H9 (cell line): ENCODE data around the gene SUGT1. TPM values are rescaled to one million over a fixed set of nuclear protein-coding genes. Genes with fewer than 3 reads are reported as not detected.

Source experiments
- DNase-seq: peaks from one replicate; pipeline ENCODE4 v3.0.0-alpha.2; 2017
- H2AFZ ChIP-seq: one replicate; pipeline ENCODE4 v1.6.1; 2013; ENCODE audit warnings: mild to moderate bottlenecking, low read length, control low read depth, moderate library complexity
- H2AK5ac ChIP-seq: 2 replicates; pipeline ENCODE4 v1.6.1; 2013; ENCODE audit warnings: low read length, control low read depth, mixed read lengths; ENCODE audit not compliant: insufficient read length
- H2BK120ac ChIP-seq: one replicate; pipeline ENCODE4 v1.6.1; 2013; ENCODE audit warnings: low read depth, mild to moderate bottlenecking, low read length, control low read depth, inconsistent platforms; ENCODE audit not compliant: poor library complexity, severe bottlenecking
- H2BK12ac ChIP-seq: 2 replicates; pipeline ENCODE4 v1.6.1; 2013; ENCODE audit warnings: low read length, control low read depth, mixed read lengths, low read depth; ENCODE audit not compliant: insufficient read length
- H2BK15ac ChIP-seq: 2 replicates; pipeline ENCODE4 v1.6.1; 2013; ENCODE audit warnings: low read depth, low read length, control low read depth
- H2BK20ac ChIP-seq: one replicate; pipeline ENCODE4 v1.6.1; 2013; ENCODE audit warnings: low read depth, mild to moderate bottlenecking, low read length, control low read depth, inconsistent platforms; ENCODE audit not compliant: poor library complexity, severe bottlenecking
- H2BK5ac ChIP-seq: 2 replicates; pipeline ENCODE4 v1.6.1; 2013; ENCODE audit warnings: low read length, control low read depth, mixed read lengths; ENCODE audit not compliant: insufficient read length
- H3K14ac ChIP-seq: 2 replicates; pipeline ENCODE4 v1.6.1; 2013; ENCODE audit warnings: low read length, control low read depth; ENCODE audit not compliant: insufficient read depth
- H3K18ac ChIP-seq: 2 replicates; pipeline ENCODE4 v1.6.1; 2013; ENCODE audit warnings: low read depth, mild to moderate bottlenecking, mixed read lengths, low read length, control low read depth; ENCODE audit not compliant: insufficient read length
- H3K23ac ChIP-seq: 2 replicates; pipeline ENCODE4 v1.6.1; 2013; ENCODE audit warnings: low read length, control low read depth, mixed read lengths, low read depth; ENCODE audit not compliant: insufficient read length
- H3K23me2 ChIP-seq: 2 replicates; pipeline ENCODE4 v1.6.1; 2013; ENCODE audit warnings: low read depth, mild to moderate bottlenecking, mixed read lengths, low read length, control low read depth; ENCODE audit not compliant: insufficient read length, poor library complexity, severe bottlenecking
- H3K27ac ChIP-seq: 2 replicates; pipeline ENCODE4 v1.5.1; 2013; ENCODE audit warnings: low read length, control low read depth, mixed read lengths, low read depth; ENCODE audit not compliant: insufficient read length
- H3K27me3 ChIP-seq: 2 replicates; pipeline ENCODE4 v1.6.1; 2013; ENCODE audit warnings: low read length, control low read depth, inconsistent platforms; ENCODE audit not compliant: insufficient read depth
- H3K4ac ChIP-seq: 2 replicates; pipeline ENCODE4 v1.6.1; 2013; ENCODE audit warnings: low read depth, mild to moderate bottlenecking, control low read depth, inconsistent platforms, low read length, moderate library complexity
- H3K4me1 ChIP-seq: 2 replicates; pipeline ENCODE4 v1.6.1; 2013; ENCODE audit warnings: low read length, control low read depth, inconsistent platforms; ENCODE audit not compliant: insufficient read depth
- H3K4me2 ChIP-seq: 2 replicates; pipeline ENCODE4 v1.6.1; 2013; ENCODE audit warnings: low read length, control low read depth, mixed read lengths; ENCODE audit not compliant: insufficient read length, insufficient read depth
- H3K56ac ChIP-seq: 2 replicates; pipeline ENCODE4 v1.6.1; 2013; ENCODE audit warnings: low read depth, mild to moderate bottlenecking, mixed read lengths, low read length, control low read depth; ENCODE audit not compliant: insufficient read length
- H3K79me1 ChIP-seq: 2 replicates; pipeline ENCODE4 v1.6.1; 2013; ENCODE audit warnings: low read depth, mild to moderate bottlenecking, moderate library complexity, low read length, control low read depth, inconsistent platforms; ENCODE audit not compliant: insufficient read depth, poor library complexity, severe bottlenecking
- H3K79me2 ChIP-seq: 2 replicates; pipeline ENCODE4 v1.6.1; 2013; ENCODE audit warnings: low read length, control low read depth, inconsistent platforms; ENCODE audit not compliant: insufficient read depth
- H3K9ac ChIP-seq: 2 replicates; pipeline ENCODE4 v1.6.1; 2013; ENCODE audit warnings: low read length, control low read depth, mixed read lengths; ENCODE audit not compliant: insufficient read length; ENCODE audit errors: extremely low read depth
- H3K9me3 ChIP-seq: one replicate; pipeline ENCODE4 v1.6.1; 2013; ENCODE audit warnings: low read depth, low read length, inconsistent platforms; ENCODE audit not compliant: control insufficient read depth
- H3T11ph ChIP-seq: one replicate; pipeline ENCODE4 v1.6.1; 2013; ENCODE audit warnings: mild to moderate bottlenecking, low read length, control low read depth, inconsistent platforms
- H4K20me1 ChIP-seq: one replicate; pipeline ENCODE4 v1.6.1; 2013; ENCODE audit not compliant: control insufficient read depth, insufficient read length, insufficient read depth
- H4K5ac ChIP-seq: 2 replicates; pipeline ENCODE4 v1.6.1; 2013; ENCODE audit warnings: low read depth, mild to moderate bottlenecking, mixed read lengths, low read length, control low read depth; ENCODE audit not compliant: insufficient read length
- H4K8ac ChIP-seq: replicated peaks from 2 replicates; pipeline ENCODE4 v1.6.1; 2013; ENCODE audit warnings: low read length, control low read depth, mixed read lengths, low read depth; ENCODE audit not compliant: insufficient read length
- H4K91ac ChIP-seq: 2 replicates; pipeline ENCODE4 v1.6.1; 2013; ENCODE audit warnings: low read depth, mild to moderate bottlenecking, moderate library complexity, mixed read lengths, low read length, control low read depth; ENCODE audit not compliant: insufficient read length
- H3K27ac Mint-ChIP-seq, 3 experiments: 2 replicates in 2 of 3; 3 replicates in 1 of 3; pipeline ENCODE4 v1.8.0; 2020 to 2021; ENCODE audit warnings: mixed read lengths in 3 of 3, mild to moderate bottlenecking in 1 of 3, moderate library complexity in 1 of 3
- H3K27me3 Mint-ChIP-seq: 2 replicates; pipeline ENCODE4 v1.8.0; 2021; ENCODE audit warnings: low read depth, mild to moderate bottlenecking, moderate library complexity, mixed read lengths
- H3K36me3 Mint-ChIP-seq, 3 experiments: 2 replicates in 2 of 3; 3 replicates in 1 of 3; pipeline ENCODE4 v1.8.0; 2020 to 2021; ENCODE audit warnings: low read depth in 3 of 3, mixed read lengths in 3 of 3; ENCODE audit not compliant: insufficient read depth in 1 of 3
- H3K4me1 Mint-ChIP-seq, 2 experiments: 2 replicates each; pipeline ENCODE4 v1.8.0; 2020; ENCODE audit warnings: mixed read lengths in 2 of 2
- H3K4me3 Mint-ChIP-seq, 2 experiments: 2 replicates in 1 of 2; 3 replicates in 1 of 2; pipeline ENCODE4 v1.8.0; 2020 to 2021; ENCODE audit warnings: mild to moderate bottlenecking in 2 of 2, mixed read lengths in 2 of 2, moderate library complexity in 1 of 2
- H3K9me3 Mint-ChIP-seq, 2 experiments: 2 replicates in 1 of 2; 3 replicates in 1 of 2; pipeline ENCODE4 v1.8.0; 2020; ENCODE audit warnings: mild to moderate bottlenecking in 2 of 2, mixed read lengths in 2 of 2, moderate library complexity in 1 of 2
- WGBS: extraction: QIAGEN DNeasy Blood & Tissue Kit; methylation state at CpG from one replicate; pipeline ENCODE4 v1.1.7; 2013; ENCODE audit warnings: missing lambda C conversion rate, low lambda C conversion rate, mixed read lengths; ENCODE audit not compliant: insufficient read length; ENCODE audit errors: extremely low coverage; 5-methylcytosine and 5-hydroxymethylcytosine counted together
- total RNA-seq: library from RNA; stranded (reverse); gene quantifications from 2 replicates; pipeline ENCODE4 v1.2.1, GENCODE V29; 2021
- TF ChIP-seq, protein P1 (sequence below): fragments of 200-600 bp; sonication (generic); conservative IDR thresholded peaks from 3 replicates; pipeline ENCODE4 v1.8.0; 2021; ENCODE audit warnings: antibody characterized with exemption, mild to moderate bottlenecking

The SUGT1 gene
- total RNA-seq, 1 experiment from 2014 or later: 99.6 TPM

DNA sequence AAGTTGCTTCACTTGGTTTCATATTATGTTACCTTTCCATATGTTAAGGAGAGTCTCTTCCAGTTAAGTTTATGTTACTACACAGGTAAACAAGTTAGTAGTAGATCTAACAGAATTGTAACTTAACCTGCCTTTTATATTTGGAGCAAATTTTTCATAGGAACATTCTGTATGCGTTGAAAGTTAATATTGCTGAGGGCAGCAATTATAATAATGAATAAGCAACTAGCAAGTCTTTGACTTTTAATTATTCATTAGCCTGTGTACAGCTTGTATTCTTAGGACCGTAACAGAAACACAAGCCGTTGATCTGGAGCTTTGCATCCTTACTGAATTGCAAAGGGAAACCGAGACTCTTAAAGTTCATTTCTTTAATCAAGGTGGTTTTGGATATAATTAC lies 11.6 kb downstream of the SUGT1 start:
- no CpG with 5 or more reads among the region's 4 CpGs for WGBS
- Histone ChIP-seq H3K4ac (no peak overlapping the region), H3K18ac (no peak overlapping the region), H3K4me2 (no peak overlapping the region), H2AK5ac (no peak overlapping the region), H3K23ac (no peak overlapping the region), H2BK20ac (no peak overlapping the region), H3K9me3 (no peaks in the 10 kb centered on the region), H3K27me3 (no peaks in the 10 kb centered on the region), H3K79me1 (no peaks in the 10 kb centered on the region), H2BK15ac (no peak overlapping the region), H3T11ph (no peak overlapping the region), H4K20me1 (no peaks in the 10 kb centered on the region), H4K91ac (no peak overlapping the region), H3K14ac (no peak overlapping the region), H4K5ac (no peak overlapping the region), H3K23me2 (no peaks in the 10 kb centered on the region), H2AFZ (no peak overlapping the region), H2BK120ac (no peak overlapping the region), H3K9ac (no peak overlapping the region), H3K4me1 (no peaks in the 10 kb centered on the region), H4K8ac (no peak overlapping the region), H3K27ac (no peak overlapping the region), H3K56ac (no peak overlapping the region), H3K79me2 (no peaks in the 10 kb centered on the region), H2BK12ac (no peak overlapping the region), H2BK5ac (no peak overlapping the region)
- peak overlapping the region in 1 of 3 experiments; percentile 69; a peak in 1 of 7 replicates for H3K27ac Mint-ChIP-seq
- H3K4me3 Mint-ChIP-seq: no peak overlapping the region
- peaks cover 0 to 5% of the 10 kb centered on the region in 2 experiments; a peak in 2 of 4 replicates for H3K4me1 Mint-ChIP-seq
- no peaks in the 10 kb centered on the region for H3K9me3 Mint-ChIP-seq
- H3K27me3 Mint-ChIP-seq: no peaks in the 10 kb centered on the region
- TF ChIP-seq, protein P1, sequence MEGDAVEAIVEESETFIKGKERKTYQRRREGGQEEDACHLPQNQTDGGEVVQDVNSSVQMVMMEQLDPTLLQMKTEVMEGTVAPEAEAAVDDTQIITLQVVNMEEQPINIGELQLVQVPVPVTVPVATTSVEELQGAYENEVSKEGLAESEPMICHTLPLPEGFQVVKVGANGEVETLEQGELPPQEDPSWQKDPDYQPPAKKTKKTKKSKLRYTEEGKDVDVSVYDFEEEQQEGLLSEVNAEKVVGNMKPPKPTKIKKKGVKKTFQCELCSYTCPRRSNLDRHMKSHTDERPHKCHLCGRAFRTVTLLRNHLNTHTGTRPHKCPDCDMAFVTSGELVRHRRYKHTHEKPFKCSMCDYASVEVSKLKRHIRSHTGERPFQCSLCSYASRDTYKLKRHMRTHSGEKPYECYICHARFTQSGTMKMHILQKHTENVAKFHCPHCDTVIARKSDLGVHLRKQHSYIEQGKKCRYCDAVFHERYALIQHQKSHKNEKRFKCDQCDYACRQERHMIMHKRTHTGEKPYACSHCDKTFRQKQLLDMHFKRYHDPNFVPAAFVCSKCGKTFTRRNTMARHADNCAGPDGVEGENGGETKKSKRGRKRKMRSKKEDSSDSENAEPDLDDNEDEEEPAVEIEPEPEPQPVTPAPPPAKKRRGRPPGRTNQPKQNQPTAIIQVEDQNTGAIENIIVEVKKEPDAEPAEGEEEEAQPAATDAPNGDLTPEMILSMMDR: no peak
- peaks cover 40 to 85% (median 80%) of the 10 kb centered on the region in 3 experiments; a peak in 6 of 7 replicates for H3K36me3 Mint-ChIP-seq
- no peak for DNase-seq
